GM12878 (cell line): ENCODE data around the gene USPL1. TPM values are rescaled to one million over a fixed set of nuclear protein-coding genes. Genes with fewer than 3 reads are reported as not detected.

ENCODE experiments used
- ATAC-seq: fragments of 200-7000 bp; cut with Tn5 transposase; 3 replicates; pipeline ENCODE4 v1.9.1; 2020; ENCODE audit warnings: mild to moderate bottlenecking, moderate library complexity
- BruUV-seq: library from RNA; stranded (reverse); fragments of 400-500 nt; replicated peaks from 2 replicates; lab custom pipeline; 2021; lab: Mats Ljungman, UMichigan
- CTCF ChIA-PET: fragments of 300-600 bp; sonication (Branson Sonifier 250); formaldehyde crosslinking; extraction: SDS; loops from one replicate; lab custom pipeline; 2021; ENCODE audit warnings: inconsistent platforms; lab: Yijun Ruan, JAX
- POLR2A ChIA-PET: fragments of 350-600 bp; formaldehyde crosslinking; extraction: SDS; loops from one replicate; lab custom pipeline; 2021; ENCODE audit warnings: inconsistent platforms; lab: Charles Lee
- RAD21 ChIA-PET: fragments of 300-600 bp; sonication (Branson Sonifier 250); formaldehyde crosslinking; loops from one replicate; lab custom pipeline; 2023; ENCODE audit warnings: antibody characterized with exemption; ENCODE audit not compliant: unreplicated experiment; lab: Charles Lee
- SMC1A ChIA-PET: fragments of 300-600 bp; sonication (Branson Sonifier 250); formaldehyde crosslinking; loops from one replicate; lab custom pipeline; 2023; ENCODE audit not compliant: unreplicated experiment, uncharacterized antibody; lab: Charles Lee
- DNase-seq: peaks from one replicate; pipeline ENCODE4 v3.0.0-alpha.2; 2011; ENCODE audit warnings: low read depth, low spot score
- FAIRE-seq: peaks from 3 replicates; lab custom pipeline; 2011; peaks lifted over from hg19 to GRCh38; lab: Jason Lieb, UNC
- H2AFZ ChIP-seq: 2 replicates; pipeline ENCODE4 v1.6.0; 2011; ENCODE audit warnings: low read depth, low read length, control low read depth; ENCODE audit not compliant: control insufficient read depth
- H3K27ac ChIP-seq: 2 replicates; pipeline ENCODE4 v1.5.1; 2011; ENCODE audit warnings: control low read depth; ENCODE audit not compliant: control insufficient read depth, insufficient read depth
- H3K27me3 ChIP-seq, 2 experiments: replicated peaks in 1 of 2; 2 replicates each; pipeline versions ENCODE4 v1.6.0 to v1.6.1; 2011; ENCODE audit warnings: low read length in 1 of 2; ENCODE audit not compliant: control insufficient read depth in 2 of 2, insufficient read depth in 2 of 2
- H3K36me3 ChIP-seq, 2 experiments: 2 replicates each; pipeline ENCODE4 v1.5.1; 2011; ENCODE audit warnings: low read length in 1 of 2; ENCODE audit not compliant: control insufficient read depth in 2 of 2, insufficient read depth in 2 of 2
- H3K4me1 ChIP-seq: 2 replicates; pipeline ENCODE4 v1.6.1; 2011; ENCODE audit warnings: mild to moderate bottlenecking, low read length, moderate library complexity, mixed read lengths; ENCODE audit not compliant: control insufficient read depth, insufficient read depth
- H3K4me2 ChIP-seq: 2 replicates; pipeline ENCODE4 v1.6.0; 2011; ENCODE audit warnings: control low read depth; ENCODE audit not compliant: control insufficient read depth, insufficient read depth
- H3K4me3 ChIP-seq: fragments of 200-600 bp; sonication (generic); 2 replicates; pipeline ENCODE4 v1.5.1; 2016
- H3K79me2 ChIP-seq: 2 replicates; pipeline ENCODE4 v1.6.0; 2011; ENCODE audit warnings: low read length; ENCODE audit not compliant: control insufficient read depth, insufficient read depth
- H3K9ac ChIP-seq: 2 replicates; pipeline ENCODE4 v1.8.0; 2011; ENCODE audit warnings: low read length, control low read depth, mixed read lengths; ENCODE audit not compliant: control insufficient read depth, insufficient read depth
- H3K9me3 ChIP-seq: replicated peaks from 3 replicates; pipeline ENCODE4 v1.5.1; 2011; ENCODE audit warnings: mild to moderate bottlenecking, low read length; ENCODE audit not compliant: control insufficient read depth, insufficient read depth
- H4K20me1 ChIP-seq: 2 replicates; pipeline ENCODE4 v1.6.0; 2011; ENCODE audit not compliant: control insufficient read depth, insufficient read depth
- POLR2A ChIP-seq: IDR thresholded peaks from 2 replicates; pipeline ENCODE4 v1.6.1; 2011; ENCODE audit warnings: low read depth, mild to moderate bottlenecking, low read length
- ZNF384 ChIP-seq: IDR thresholded peaks from 2 replicates; pipeline ENCODE4 v1.6.1; 2012; ENCODE audit warnings: low read depth, mild to moderate bottlenecking, low read length, improper control_type of control experiment, borderline replicate concordance
- WGBS: methylation state at CpG from one replicate; pipeline ENCODE4 v1.1.6; 2016; ENCODE audit warnings: low lambda C conversion rate; ENCODE audit not compliant: insufficient replicate concordance, insufficient coverage; ENCODE audit errors: missing lambda C conversion rate; 5-methylcytosine and 5-hydroxymethylcytosine counted together
- in situ Hi-C: fragments of 300-500 bp; cut with MboI; formaldehyde crosslinking; loops from 9 replicates; pipeline ENCODE4 v1.14.3; 2018; ENCODE audit warnings: mixed read lengths
- intact Hi-C: fragments of 100-400 bp; cut with micrococcal nuclease; formaldehyde crosslinking; loops from one replicate; pipeline ENCODE4 v1.14.2; 2022; ENCODE audit not compliant: unreplicated experiment
- polyA plus RNA-seq, 11 experiments: library from polyadenylated mRNA; depleted of rRNA in 4 of 11; unstranded in 6 of 11; stranded (reverse) in 5 of 11; fragments of >200 nt; fragmentation: Nextera tagmentation in 4 of 11; fragmentation: Illumina TruSeq in 1 of 11; extraction: Ambion mirVana in 4 of 11; extraction: Trizol in 1 of 11; gene quantifications; 1 replicate in 1 of 11; 2 replicates in 10 of 11; pipeline versions ENCODE4 v1.2.1 to v1.2.3, GENCODE V29; 2011 to 2016; ENCODE audit warnings: inconsistent platforms in 2 of 11, missing spikeins in 2 of 11, low read depth in 1 of 11
- total RNA-seq, 4 experiments: library from RNA; depleted of rRNA in 3 of 4; stranded (reverse); fragments of >200 nt in 3 of 4; fragmentation: Illumina TruSeq in 1 of 4; extraction: Trizol in 1 of 4; gene quantifications; 2 replicates each; pipeline versions ENCODE4 v1.2.1 to v1.2.3, GENCODE V29; 2013 to 2021

USPL1 gene
- total and polyA plus RNA-seq, 10 of the 15 experiments (the other 5 are each of a cell fraction or from before 2014, with no cell fraction given): 7.9 to 23.2 (median 15.8) TPM

DNA sequence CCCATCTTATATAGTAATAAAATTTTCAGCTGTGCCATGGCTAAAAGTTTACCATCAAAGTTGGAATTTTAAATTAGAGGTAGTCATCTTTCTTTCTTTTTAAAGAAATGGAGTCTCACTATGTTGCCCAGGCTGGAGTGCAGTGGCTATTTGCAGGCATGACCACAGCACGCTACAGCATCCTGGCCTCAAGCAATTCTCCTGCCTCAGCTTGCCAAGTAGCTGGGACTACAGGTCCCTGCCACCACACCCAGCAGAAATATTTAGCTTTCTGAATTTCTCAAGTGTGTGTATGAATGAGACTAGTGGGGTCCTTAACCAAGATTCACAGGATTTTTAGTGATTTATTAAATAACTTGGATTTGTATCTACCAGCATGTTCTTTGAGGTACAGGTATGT lies 30.5 kb upstream of the USPL1 start:
- no TSS peak for BruUV-seq
- Histone ChIP-seq H3K9me3 (no peaks in the 10 kb centered on the region), H3K36me3 (no peaks in the 10 kb centered on the region), H3K79me2 (no peaks in the 10 kb centered on the region), H3K4me3 (no peak overlapping the region), H3K27me3 (no peaks in the 10 kb centered on the region), H3K9ac (no peak overlapping the region), H4K20me1 (no peaks in the 10 kb centered on the region), H3K4me2 (no peak overlapping the region), H3K27ac (no peak overlapping the region), H2AFZ (no peak overlapping the region), H3K4me1 (no peaks in the 10 kb centered on the region)
- ChIA-PET CTCF (no interaction called here), POLR2A (no interaction called here), RAD21 (no interaction called here), SMC1A (interaction anchor here (1.2 kb wide), 1 partner anchor 445 kb away, joined by 3 read pairs; no protein-coding TSS in a partner anchor)
- in situ Hi-C loops (no loop called here), intact Hi-C loops (no loop called here)
- FAIRE-seq: no peak
- TF ChIP-seq ZNF384: no peak
- 69% methylated on average over 1 of the region's 1 CpG for WGBS
- no peak for ATAC-seq
- DNase-seq: no peak

- Histone ChIP-seq H3K4me2 (no peak overlapping the region), H4K20me1 (no peaks in the 10 kb centered on the region), H3K27me3 (no peaks in the 10 kb centered on the region), H3K9me3 (no peaks in the 10 kb centered on the region), H3K4me1 (no peaks in the 10 kb centered on the region), H2AFZ (no peak overlapping the region), H3K36me3 (no peaks in the 10 kb centered on the region), H3K27ac (no peak overlapping the region), H3K4me3 (no peak overlapping the region), H3K79me2 (no peaks in the 10 kb centered on the region), H3K9ac (no peak overlapping the region)
- no peak for TF ChIP-seq POLR2A
- BruUV-seq: no TSS peak
- FAIRE-seq: no peak
- ChIA-PET SMC1A (interaction anchor here (1.2 kb wide), 1 partner anchor 446 kb away, joined by 3 read pairs; no protein-coding TSS in a partner anchor), POLR2A (no interaction called here), CTCF (interaction anchor here (0.6 kb wide), 1 partner anchor 455 kb away, joined by 3 read pairs; no protein-coding TSS in a partner anchor), RAD21 (no interaction called here)
- in situ Hi-C loops (no loop called here), intact Hi-C loops (no loop called here)
- ATAC-seq: no peak
- DNase-seq: no peak
These were observed 30.0 kb upstream of the USPL1 start for GRCh38 chr13:30587739-30588138.
